MCF 10A (cell line): ENCODE data around the gene STX1B. TPM values are rescaled to one million over a fixed set of nuclear protein-coding genes. Genes with fewer than 3 reads are reported as not detected.

ENCODE experiments used
- BruUV-seq: library from RNA; stranded (reverse); fragments of 400-500 nt; replicated peaks from 2 replicates; lab custom pipeline; 2021; lab: Mats Ljungman, UMichigan
- CTCF ChIA-PET: fragments of 300-600 bp; sonication (Branson Sonifier 250); formaldehyde crosslinking; extraction: SDS; loops from one replicate; lab custom pipeline; 2021; ENCODE audit warnings: antibody characterized with exemption, inconsistent platforms; lab: Yijun Ruan, JAX
- POLR2A ChIA-PET: fragments of 300-600, 350-650 bp; sonication (Branson Sonifier 250); formaldehyde crosslinking; extraction: SDS; loops from one replicate; lab custom pipeline; 2020; ENCODE audit warnings: antibody characterized with exemption, inconsistent platforms; lab: Yijun Ruan, JAX
- DNase-seq: peaks from one replicate; pipeline ENCODE4 v3.0.0-alpha.2; 2018; ENCODE audit not compliant: unreplicated experiment
- H3K27ac Mint-ChIP-seq: one replicate; pipeline ENCODE4 v1.8.0; 2022; ENCODE audit warnings: mild to moderate bottlenecking, low read depth, mixed read lengths; ENCODE audit not compliant: unreplicated experiment
- H3K27me3 Mint-ChIP-seq: one replicate; pipeline ENCODE4 v1.8.0; 2022; ENCODE audit warnings: mixed read lengths; ENCODE audit not compliant: insufficient read depth, unreplicated experiment
- H3K36me3 Mint-ChIP-seq: one replicate; pipeline ENCODE4 v1.8.0; 2022; ENCODE audit warnings: mild to moderate bottlenecking, moderate library complexity, mixed read lengths; ENCODE audit not compliant: insufficient read depth, unreplicated experiment
- H3K4me1 Mint-ChIP-seq: one replicate; pipeline ENCODE4 v1.8.0; 2022; ENCODE audit warnings: mixed read lengths; ENCODE audit not compliant: insufficient read depth, unreplicated experiment
- H3K4me3 Mint-ChIP-seq: one replicate; pipeline ENCODE4 v1.8.0; 2022; ENCODE audit warnings: mild to moderate bottlenecking, moderate library complexity, mixed read lengths; ENCODE audit not compliant: unreplicated experiment
- H3K9me3 Mint-ChIP-seq: one replicate; pipeline ENCODE4 v1.8.0; 2022; ENCODE audit warnings: mixed read lengths; ENCODE audit not compliant: unreplicated experiment
- CTCF ChIP-seq: fragments of 200-600 bp; IDR thresholded peaks from one replicate; pipeline ENCODE4 v1.8.0; 2022; ENCODE audit warnings: antibody characterized with exemption, mild to moderate bottlenecking; ENCODE audit not compliant: unreplicated experiment
- intact Hi-C: fragments of 100-400 bp; cut with micrococcal nuclease; formaldehyde crosslinking; loops from 2 replicates; pipeline ENCODE4 v1.14.1; 2022
- total RNA-seq: library from RNA; stranded (reverse); gene quantifications from 2 replicates; pipeline ENCODE4 v1.2.3, GENCODE V29; 2022

STX1B gene
- total RNA-seq, 1 experiment from 2014 or later, result 0.42 TPM

DNA sequence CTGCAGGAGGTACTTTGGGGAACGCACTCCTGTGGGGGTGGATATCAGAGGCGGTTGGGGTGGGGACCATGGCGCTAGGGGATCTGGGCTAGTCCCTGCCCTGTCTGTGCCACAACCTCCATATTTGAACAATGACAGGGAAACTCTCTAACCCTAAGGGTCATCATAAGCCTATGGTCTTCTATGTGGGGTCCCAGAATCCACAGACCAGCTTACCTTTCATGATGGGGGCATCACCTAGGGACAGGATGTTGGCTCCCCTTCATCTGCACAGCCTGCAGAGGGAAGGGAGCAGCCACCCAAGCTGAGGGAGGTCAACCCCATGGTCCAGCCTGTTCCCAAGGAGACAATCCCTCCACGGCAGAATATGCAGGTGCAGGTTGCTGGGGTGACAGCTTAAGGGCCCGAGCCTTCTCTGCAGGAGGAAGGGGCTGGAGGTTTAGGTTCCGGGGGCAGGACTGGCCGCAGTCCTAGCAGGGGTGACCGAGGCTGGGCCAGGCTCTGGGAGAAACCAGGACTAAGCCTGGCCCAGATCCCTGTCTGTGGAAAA, 59.8 kb downstream of the STX1B start:
- intact Hi-C loops, result no loop called here
- no peaks in the 10 kb centered on the region for H3K27me3 Mint-ChIP-seq
- H3K27ac Mint-ChIP-seq, result peak overlapping the region; percentile 87
- ChIA-PET CTCF (interaction anchor here (1.0 to 7.4 kb wide), 3 partner anchors 10 to 33 kb away, joined by 3 to 66 read pairs (median 5); no protein-coding TSS in a partner anchor), POLR2A (interaction anchor here (0.6 to 2.9 kb wide), 19 partner anchors 9 to 509 kb away, joined by 3 to 34 read pairs (median 7); partner anchors contain the start of genes ARMC5, FUS, KAT8 and PRSS8)
- no peaks in the 10 kb centered on the region for H3K4me1 Mint-ChIP-seq
- TSS peak; percentile 15 for BruUV-seq
- peaks cover 30% of the 10 kb centered on the region for H3K36me3 Mint-ChIP-seq
- no peak for TF ChIP-seq CTCF
- no peak for DNase-seq
- no peaks in the 10 kb centered on the region for H3K9me3 Mint-ChIP-seq
- H3K4me3 Mint-ChIP-seq, result peak overlapping the region; percentile 94

DNA sequence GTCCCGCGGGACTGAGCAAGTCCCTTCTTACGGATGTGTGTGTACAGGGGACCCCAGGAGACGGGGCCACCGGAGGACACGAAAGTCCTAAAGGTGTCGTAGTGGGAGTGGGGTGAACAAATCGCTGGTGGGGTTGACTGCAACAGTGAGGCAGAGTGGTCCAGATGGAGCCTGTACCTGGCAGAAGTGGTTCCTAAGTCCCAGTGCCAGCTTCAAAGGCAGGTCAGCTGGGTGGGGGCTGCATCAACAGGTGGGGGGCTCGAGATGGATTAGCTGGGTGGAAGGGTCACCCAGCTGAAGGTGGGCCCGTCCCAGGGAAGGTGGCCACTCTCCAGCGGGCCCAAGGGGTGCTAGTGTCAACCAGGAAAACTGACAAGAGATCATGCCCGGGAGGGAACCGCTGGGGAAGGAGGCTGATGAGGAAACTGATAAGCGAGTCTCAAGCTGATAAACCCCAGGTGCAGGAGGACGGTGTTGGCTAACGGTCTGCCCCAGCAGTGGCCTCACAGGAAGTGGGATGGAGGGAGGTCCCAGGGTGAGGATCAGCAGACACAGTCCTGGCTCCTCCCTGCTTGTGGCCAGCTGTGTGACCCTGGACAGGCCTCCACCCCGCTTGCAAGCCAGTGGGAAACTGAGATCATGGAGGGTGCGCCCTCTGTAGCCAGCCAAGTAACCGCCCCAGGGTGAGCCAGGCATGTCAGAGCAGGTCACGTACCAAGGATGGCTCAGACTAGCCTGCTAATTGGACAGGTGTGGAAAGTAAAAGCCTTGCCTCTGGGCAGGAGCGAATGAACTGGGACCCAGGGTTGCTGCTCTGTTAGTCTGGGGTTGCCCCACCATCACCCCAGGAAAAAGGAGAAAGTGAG, 60.6 kb downstream of the STX1B start:
- Mint-ChIP-seq H3K9me3 (no peaks in the 10 kb centered on the region), H3K4me1 (no peaks in the 10 kb centered on the region), H3K4me3 (peak overlapping the region; percentile 94), H3K36me3 (peaks cover 37% of the 10 kb centered on the region), H3K27me3 (no peaks in the 10 kb centered on the region), H3K27ac (peak overlapping the region; percentile 87)
- ChIA-PET POLR2A (interaction anchor here (0.5 to 2.9 kb wide), 30 partner anchors 8 to 954 kb away, joined by 3 to 34 read pairs (median 4); partner anchors contain the start of genes ARMC5, FUS, HIRIP3 and KAT8), CTCF (interaction anchor here (0.6 to 7.4 kb wide), 4 partner anchors 9 to 190 kb away, joined by 3 to 66 read pairs (median 4); no protein-coding TSS in a partner anchor)
- no peak for TF ChIP-seq CTCF
- intact Hi-C loops, result loop anchor here (10.0 kb wide), 1 partner anchor 165 kb away; the partner anchor contains the start of gene ZNF629
- TSS peak; percentile 98 for BruUV-seq
- peak; percentile 97 for DNase-seq

- H3K9me3 Mint-ChIP-seq, result no peaks in the 10 kb centered on the region
- POLR2A ChIA-PET, result interaction anchor here (0.7 to 2.9 kb wide), 22 partner anchors 8 to 510 kb away, joined by 3 to 34 read pairs (median 5); partner anchors contain the start of genes ARMC5, FUS, KAT8 and PRSS8
- H3K27me3 Mint-ChIP-seq, result no peaks in the 10 kb centered on the region
- H3K27ac Mint-ChIP-seq, result peak within 1 kb of the TSS; percentile 87
- peaks cover 39% of the 10 kb centered on the region for H3K36me3 Mint-ChIP-seq
- CTCF ChIA-PET, result interaction anchor here (0.6 to 7.4 kb wide), 2 partner anchors 8 to 191 kb away, joined by 3 to 66 read pairs; no protein-coding TSS in a partner anchor
- TF ChIP-seq CTCF, result no peak
- H3K4me3 Mint-ChIP-seq, result peak within 1 kb of the TSS; percentile 94
- no TSS peak for BruUV-seq
- peak; percentile 70 for DNase-seq
- intact Hi-C loops, result loop anchor here (10.0 kb wide), 1 partner anchor 164 kb away; the partner anchor contains the start of gene ZNF629
- H3K4me1 Mint-ChIP-seq, result no peaks in the 10 kb centered on the region
Observed at GRCh38 chr16:30948667-30949649, 61.5 kb downstream of the STX1B start, which contains the start of gene ORAI3. TSS of gene ORAI3 (plus strand) at chr16:30949068. CDS start at chr16:30949290, 222 bp downstream.
